Trophoblast cell (in vitro differentiated cells and primary cell): Measurements from ENCODE around the gene TM7SF2.
A peak's percentile ranks its signal among the peaks of the same experiment; 100 is the strongest.

Experiments
- DNase-seq, 2 donors: peaks; one replicate each; pipeline ENCODE4 v3.0.0-alpha.2; 2016
- H2AFZ ChIP-seq: 2 replicates; pipeline ENCODE4 v1.6.1; 2013; ENCODE audit warnings: low read length, moderate library complexity, mild to moderate bottlenecking; ENCODE audit not compliant: insufficient read depth, poor library complexity
- H2AK5ac ChIP-seq: 2 replicates; pipeline ENCODE4 v1.6.1; 2013; ENCODE audit warnings: mild to moderate bottlenecking, low read length
- H2BK120ac ChIP-seq: 2 replicates; pipeline ENCODE4 v1.6.1; 2013; ENCODE audit warnings: low read length, mild to moderate bottlenecking, moderate library complexity; ENCODE audit not compliant: insufficient read depth, poor library complexity
- H2BK12ac ChIP-seq: 2 replicates; pipeline ENCODE4 v1.6.1; 2013; ENCODE audit warnings: mild to moderate bottlenecking, low read length, moderate library complexity
- H2BK5ac ChIP-seq: 2 replicates; pipeline ENCODE4 v1.6.1; 2013; ENCODE audit warnings: low read length, low read depth, moderate library complexity, mild to moderate bottlenecking; ENCODE audit not compliant: poor library complexity
- H3K14ac ChIP-seq: 2 replicates; pipeline ENCODE4 v1.6.1; 2013; ENCODE audit warnings: mild to moderate bottlenecking, low read length
- H3K18ac ChIP-seq: 2 replicates; pipeline ENCODE4 v1.6.1; 2013; ENCODE audit warnings: mild to moderate bottlenecking, low read length
- H3K23ac ChIP-seq: 2 replicates; pipeline ENCODE4 v1.6.1; 2013; ENCODE audit warnings: low read length
- H3K27ac ChIP-seq: 2 replicates; pipeline ENCODE4 v1.5.1; 2013; ENCODE audit warnings: low read depth, mild to moderate bottlenecking, inconsistent platforms, low read length, moderate library complexity
- H3K27me3 ChIP-seq: 2 replicates; pipeline ENCODE4 v1.6.1; 2013; ENCODE audit warnings: inconsistent platforms, mild to moderate bottlenecking, low read length, moderate library complexity; ENCODE audit not compliant: insufficient read depth
- H3K36me3 ChIP-seq, 2 experiments: 1 replicate in 1 of 2; 2 replicates in 1 of 2; pipeline ENCODE4 v1.6.1; 2013; ENCODE audit warnings: low read length in 2 of 2, mild to moderate bottlenecking in 2 of 2, moderate library complexity in 1 of 2; ENCODE audit not compliant: insufficient read depth in 2 of 2, control insufficient read depth in 1 of 2
- H3K4ac ChIP-seq: 2 replicates; pipeline ENCODE4 v1.6.1; 2013; ENCODE audit warnings: low read depth, mild to moderate bottlenecking, low read length, moderate library complexity
- H3K4me1 ChIP-seq, 2 experiments: 1 replicate in 1 of 2; 2 replicates in 1 of 2; pipeline ENCODE4 v1.6.1; 2013; ENCODE audit warnings: low read length in 2 of 2, mild to moderate bottlenecking in 2 of 2, moderate library complexity in 1 of 2; ENCODE audit not compliant: insufficient read depth in 2 of 2, control insufficient read depth in 1 of 2
- H3K4me2 ChIP-seq: 2 replicates; pipeline ENCODE4 v1.6.1; 2013; ENCODE audit warnings: inconsistent platforms, mild to moderate bottlenecking, low read length, moderate library complexity
- H3K4me3 ChIP-seq: 2 replicates; pipeline ENCODE4 v1.5.1; 2013; ENCODE audit warnings: mild to moderate bottlenecking, low read depth, low read length, inconsistent platforms
- H3K79me1 ChIP-seq: one replicate; pipeline ENCODE4 v1.6.1; 2013; ENCODE audit warnings: low read length
- H3K79me2 ChIP-seq: 2 replicates; pipeline ENCODE4 v1.6.1; 2013; ENCODE audit warnings: low read length, mild to moderate bottlenecking; ENCODE audit not compliant: control insufficient read depth, insufficient read depth, poor library complexity
- H3K9ac ChIP-seq: 2 replicates; pipeline ENCODE4 v1.6.1; 2013; ENCODE audit warnings: mild to moderate bottlenecking, low read length
- H3K9me3 ChIP-seq: 2 replicates; pipeline ENCODE4 v1.6.1; 2013; ENCODE audit warnings: low read depth, mild to moderate bottlenecking, control low read depth, inconsistent platforms, low read length; ENCODE audit not compliant: insufficient read depth
- H4K12ac ChIP-seq: 2 replicates; pipeline ENCODE4 v1.6.1; 2013; ENCODE audit warnings: low read depth, mild to moderate bottlenecking, low read length, moderate library complexity
- H4K8ac ChIP-seq: 2 replicates; pipeline ENCODE4 v1.6.1; 2013; ENCODE audit warnings: low read depth, mild to moderate bottlenecking, low read length, moderate library complexity
- H4K91ac ChIP-seq: one replicate; pipeline ENCODE4 v1.6.1; 2013; ENCODE audit warnings: low read depth, mild to moderate bottlenecking, low read length, moderate library complexity
- WGBS: extraction: QIAGEN DNeasy Blood & Tissue Kit; methylation state at CpG from one replicate; pipeline ENCODE4 v1.1.7; 2013; ENCODE audit warnings: missing lambda C conversion rate; ENCODE audit not compliant: insufficient read length, insufficient coverage; ENCODE audit errors: extremely low coverage; 5-methylcytosine and 5-hydroxymethylcytosine counted together

TM7SF2 gene

DNA sequence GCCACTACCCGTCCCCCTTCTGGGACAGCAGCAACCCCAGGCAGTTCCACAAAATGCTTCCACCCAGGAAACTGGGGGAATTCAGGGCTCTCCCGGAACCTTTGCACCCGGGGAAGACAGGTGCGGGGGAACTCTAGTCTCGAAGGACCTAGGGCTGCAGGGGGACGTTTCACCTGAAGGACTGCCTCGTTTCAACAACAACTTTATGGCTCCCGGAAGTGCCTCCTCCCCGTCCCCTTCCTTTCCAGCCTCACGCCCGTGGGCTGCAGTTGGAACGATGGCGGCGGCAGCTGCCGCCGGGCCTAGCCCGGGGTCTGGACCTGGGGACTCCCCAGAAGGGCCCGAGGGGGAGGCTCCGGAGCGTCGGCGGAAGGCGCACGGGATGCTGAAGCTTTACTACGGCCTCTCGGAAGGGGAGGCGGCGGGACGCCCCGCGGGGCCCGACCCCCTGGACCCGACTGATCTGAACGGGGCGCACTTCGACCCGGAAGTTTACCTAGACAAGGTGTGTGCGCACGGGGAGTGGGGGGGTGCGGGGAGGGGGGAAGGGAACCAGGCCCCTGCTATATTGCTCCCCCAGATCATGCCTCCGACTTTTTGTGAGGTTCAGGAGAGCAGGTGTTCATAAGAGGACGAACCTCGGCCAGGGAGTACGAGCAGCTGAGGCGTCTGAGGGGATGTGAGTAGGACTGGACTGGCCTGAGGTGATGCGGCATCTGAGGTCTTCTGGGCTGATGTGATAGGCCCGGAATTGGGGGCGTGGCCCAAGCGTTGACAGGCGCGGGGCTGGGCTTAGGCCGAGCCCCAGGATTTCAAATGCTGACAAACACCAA lies 15.5 kb upstream of the TM7SF2 start, which contains the start of gene VPS51:
Gene VPS51, plus strand, starts transcription at position 241 of the 833 bp plus-strand sequence. Its CDS starts 37 bp downstream, at position 278.
- peak within 1 kb of the TSS; percentile 56 for H3K27ac ChIP-seq
- peak; percentile 76 to 91 for DNase-seq
- H3K4ac ChIP-seq, result no peak within 1 kb of the TSS
- peak within 1 kb of the TSS; percentile 65 for H2BK5ac ChIP-seq
- peak within 1 kb of the TSS; percentile 76 for H2AFZ ChIP-seq
- no peaks in the 10 kb centered on the region for H3K36me3 ChIP-seq
- H3K9me3 ChIP-seq, result no peaks in the 10 kb centered on the region
- peak within 1 kb of the TSS; percentile 64 for H3K4me2 ChIP-seq
- peak within 1 kb of the TSS; percentile 47 for H3K14ac ChIP-seq
- peak within 1 kb of the TSS; percentile 44 for H2BK120ac ChIP-seq
- WGBS, result no CpG with 5 or more reads among the region's 52 CpGs
- H4K91ac ChIP-seq, result peak within 1 kb of the TSS; percentile 60
- no peak within 1 kb of the TSS for H2BK12ac ChIP-seq
- H3K18ac ChIP-seq, result peak within 1 kb of the TSS; percentile 42
- no peak within 1 kb of the TSS for H3K23ac ChIP-seq
- peak within 1 kb of the TSS; percentile 72 for H3K9ac ChIP-seq
- H3K4me1 ChIP-seq, result peaks cover 0 to 7% of the 10 kb centered on the region in 2 experiments
- peak within 1 kb of the TSS; percentile 85 for H4K12ac ChIP-seq
- H4K8ac ChIP-seq, result peak within 1 kb of the TSS; percentile 98
- H3K79me2 ChIP-seq, result no peaks in the 10 kb centered on the region
- peak within 1 kb of the TSS; percentile 76 for H3K4me3 ChIP-seq
- H3K27me3 ChIP-seq, result no peaks in the 10 kb centered on the region
- no peak within 1 kb of the TSS for H2AK5ac ChIP-seq
- peaks cover 7% of the 10 kb centered on the region for H3K79me1 ChIP-seq

DNA sequence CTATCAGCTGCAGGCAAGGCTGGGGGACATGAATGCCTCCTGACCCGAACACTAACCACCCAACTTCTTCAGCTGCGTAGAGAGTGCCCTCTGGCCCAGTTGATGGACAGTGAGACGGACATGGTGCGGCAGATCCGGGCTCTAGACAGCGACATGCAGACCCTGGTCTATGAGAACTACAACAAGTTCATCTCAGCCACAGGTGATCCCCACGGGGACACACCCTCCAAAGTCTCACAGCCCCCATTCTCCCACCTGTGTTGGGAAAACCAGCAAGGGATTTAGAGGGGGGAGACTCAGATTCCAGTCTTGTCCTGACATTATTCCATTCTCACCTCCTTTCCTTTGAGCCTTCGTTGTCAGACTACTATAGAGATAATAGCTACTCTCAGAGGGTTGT lies 14.7 kb upstream of the TM7SF2 start:
- H3K79me2 ChIP-seq, result no peaks in the 10 kb centered on the region
- H3K4me3 ChIP-seq, result peak overlapping the region; percentile 55
- H4K8ac ChIP-seq, result no peak overlapping the region
- H3K4me2 ChIP-seq, result peak overlapping the region; percentile 64
- H2BK120ac ChIP-seq, result no peak overlapping the region
- no peaks in the 10 kb centered on the region for H3K36me3 ChIP-seq
- peaks cover 7% of the 10 kb centered on the region for H3K79me1 ChIP-seq
- no peak overlapping the region for H3K4ac ChIP-seq
- peaks cover 0 to 7% of the 10 kb centered on the region in 2 experiments for H3K4me1 ChIP-seq
- no peaks in the 10 kb centered on the region for H3K27me3 ChIP-seq
- H3K14ac ChIP-seq, result no peak overlapping the region
- H3K9me3 ChIP-seq, result no peaks in the 10 kb centered on the region
- H2BK5ac ChIP-seq, result no peak overlapping the region
- H2BK12ac ChIP-seq, result no peak overlapping the region
- no peak overlapping the region for H4K91ac ChIP-seq
- H2AK5ac ChIP-seq, result no peak overlapping the region
- no peak for DNase-seq
- H3K18ac ChIP-seq, result no peak overlapping the region
- no peak overlapping the region for H3K9ac ChIP-seq
- no peak overlapping the region for H3K23ac ChIP-seq
- H4K12ac ChIP-seq, result no peak overlapping the region
- no peak overlapping the region for H2AFZ ChIP-seq
- no peak overlapping the region for H3K27ac ChIP-seq
- WGBS, result no CpG with 5 or more reads among the region's 8 CpGs

GRCh38 chr11:65100674-65101350 lies 10.9 kb upstream of the TM7SF2 start:
- Histone ChIP-seq H4K91ac (no peak overlapping the region), H2AK5ac (no peak overlapping the region), H3K4me3 (no peak overlapping the region), H3K4me2 (no peak overlapping the region), H4K8ac (no peak overlapping the region), H2BK120ac (no peak overlapping the region), H3K9me3 (no peaks in the 10 kb centered on the region), H3K9ac (no peak overlapping the region), H2AFZ (no peak overlapping the region), H3K79me2 (no peaks in the 10 kb centered on the region), H3K23ac (no peak overlapping the region), H2BK5ac (no peak overlapping the region), H3K14ac (no peak overlapping the region), H3K36me3 (peaks cover 0 to 5% of the 10 kb centered on the region in 2 experiments), H4K12ac (no peak overlapping the region), H3K27me3 (no peaks in the 10 kb centered on the region), H3K27ac (no peak overlapping the region), H3K4ac (no peak overlapping the region), H2BK12ac (no peak overlapping the region), H3K18ac (no peak overlapping the region), H3K79me1 (peaks cover 4% of the 10 kb centered on the region), H3K4me1 (peaks cover 0 to 4% of the 10 kb centered on the region in 2 experiments)
- no peak for DNase-seq
- no CpG with 5 or more reads among the region's 6 CpGs for WGBS

DNA sequence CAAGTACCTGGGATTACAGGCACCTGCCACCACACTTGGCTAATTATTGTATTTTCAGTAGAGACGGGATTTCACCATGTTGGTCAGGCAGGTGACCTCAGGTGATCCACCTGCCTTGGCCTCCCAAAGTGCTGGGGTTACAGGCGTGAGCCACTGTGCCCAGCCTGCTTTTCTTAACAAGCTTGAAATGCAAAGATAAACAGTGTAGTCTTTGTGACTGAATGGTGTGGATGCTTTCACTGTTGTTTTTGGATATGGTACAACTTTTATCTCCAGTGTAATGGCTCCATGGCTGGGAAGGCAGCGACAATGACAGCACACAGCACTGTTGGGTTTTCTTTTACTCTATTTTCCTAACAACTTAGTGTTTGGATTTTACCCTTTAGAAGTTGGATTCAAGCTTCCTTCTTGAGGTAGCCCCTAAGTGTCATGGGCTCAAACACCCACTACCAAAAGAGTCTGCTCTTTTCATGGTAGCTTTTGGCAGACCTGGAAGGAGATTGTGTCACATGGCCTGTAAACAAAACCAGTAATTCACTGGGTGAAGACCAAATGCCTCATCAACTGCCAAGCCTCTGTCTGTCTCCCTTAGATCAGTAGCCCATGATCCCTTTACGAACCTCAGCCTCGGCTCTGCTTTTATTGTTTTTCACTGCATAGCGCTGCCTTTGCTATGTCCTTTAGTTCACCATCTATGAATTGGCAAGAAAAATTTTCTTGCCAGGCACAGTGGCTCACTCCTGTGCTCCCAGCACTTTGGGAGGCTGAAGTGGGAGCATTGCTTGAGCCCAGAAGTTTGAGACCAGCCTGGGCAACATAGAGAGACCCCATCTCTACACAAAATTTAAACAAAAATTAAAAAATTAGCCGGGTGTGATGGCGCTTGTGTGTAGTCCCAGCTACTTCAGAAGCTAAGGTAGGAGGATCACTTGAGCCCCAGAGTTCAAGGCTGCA lies 9.3 kb upstream of the TM7SF2 start:
- WGBS, result no CpG with 5 or more reads among the region's 8 CpGs
- Histone ChIP-seq H4K8ac (no peak overlapping the region), H2BK120ac (no peak overlapping the region), H3K27me3 (no peaks in the 10 kb centered on the region), H3K27ac (no peak overlapping the region), H3K4me3 (no peak overlapping the region), H3K9ac (peak overlapping the region; percentile 12), H3K79me1 (no peaks in the 10 kb centered on the region), H2BK5ac (no peak overlapping the region), H3K4me2 (no peak overlapping the region), H3K4ac (no peak overlapping the region), H4K91ac (no peak overlapping the region), H2AFZ (no peak overlapping the region), H3K36me3 (peaks cover 6% of the 10 kb centered on the region in 2 experiments), H2AK5ac (no peak overlapping the region), H3K14ac (no peak overlapping the region), H2BK12ac (no peak overlapping the region), H3K9me3 (no peaks in the 10 kb centered on the region), H4K12ac (no peak overlapping the region), H3K79me2 (no peaks in the 10 kb centered on the region), H3K23ac (no peak overlapping the region), H3K4me1 (no peaks in the 10 kb centered on the region), H3K18ac (no peak overlapping the region)
- DNase-seq, result no peak
